ENCODE measurements around the gene LCN9.
"Not testable (repeated sequence)": the region's sequence is repeated elsewhere in the genome, so short reads cannot be mapped to it uniquely, and the experiment has no call there.

LCN9 gene

GRCh38 chr9:135632841-135633240, 30.3 kb upstream of the LCN9 start:
- Mint-ChIP-seq H3K27ac (no peak overlapping the region), H3K9me3 (peaks cover 5% of the 10 kb centered on the region), H3K4me1 (peaks cover 2% of the 10 kb centered on the region), H3K4me3 (no peak overlapping the region), H3K27me3 (peaks cover 21% of the 10 kb centered on the region), H3K36me3 (no peaks in the 10 kb centered on the region)
- DNase-seq (ENCODE audit: low spot score in 2 of 2): no peak
- no peak for ATAC-seq (ENCODE audit: low read depth)

GRCh38 chr9:135636930-135637530, 26.1 kb upstream of the LCN9 start:
- not testable (repeated sequence) for H3K4me1 Mint-ChIP-seq; ATAC-seq (ENCODE audit: low read depth); H3K27ac Mint-ChIP-seq; H3K36me3 Mint-ChIP-seq; DNase-seq (ENCODE audit: low spot score in 2 of 2); H3K9me3 Mint-ChIP-seq; H3K4me3 Mint-ChIP-seq
- H3K27me3 Mint-ChIP-seq: peaks cover 25% of the 10 kb centered on the region

DNA sequence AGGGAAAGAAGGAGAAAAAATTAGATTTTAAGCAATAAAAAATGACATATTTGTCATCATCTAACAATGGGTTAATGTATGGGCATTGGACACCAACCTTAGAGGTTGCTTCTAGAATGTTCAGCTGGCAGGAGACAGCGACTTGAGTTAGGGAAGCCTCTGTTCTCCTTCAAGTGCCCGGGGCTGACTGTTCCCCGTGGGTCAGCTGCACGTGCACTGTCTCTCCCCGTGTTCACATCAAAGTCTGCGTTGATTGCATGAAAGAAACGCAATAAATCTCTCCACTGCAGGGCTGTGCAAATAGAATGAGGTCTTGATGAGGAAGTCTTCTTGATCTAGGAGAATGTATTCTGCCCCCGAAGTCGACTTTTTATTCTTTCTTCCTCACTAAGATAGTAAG, 23.9 kb upstream of the LCN9 start, which contains the start of gene GLT6D1:
GLT6D1 (minus strand) TSS at position 345 of the 400 bp plus-strand sequence. CDS start 353 bp downstream, outside the sequence.
- Mint-ChIP-seq H3K36me3 (no peaks in the 10 kb centered on the region), H3K27me3 (peaks cover 26% of the 10 kb centered on the region), H3K4me3 (no peak within 1 kb of the TSS), H3K4me1 (peaks cover 2% of the 10 kb centered on the region), H3K9me3 (peaks cover 9% of the 10 kb centered on the region), H3K27ac (no peak within 1 kb of the TSS)
- DNase-seq (ENCODE audit: low spot score in 2 of 2): no peak
- no peak for ATAC-seq (ENCODE audit: low read depth)

- ATAC-seq (ENCODE audit: low read depth): no peak
Observed at GRCh38 chr9:135641047-135641446, 22.1 kb upstream of the LCN9 start.

GRCh38 chr9:135641745-135642144, 21.4 kb upstream of the LCN9 start:
- no peak overlapping the region for H3K4me3 Mint-ChIP-seq
- DNase-seq (ENCODE audit: low spot score in 2 of 2): no peak
- ATAC-seq (ENCODE audit: low read depth): no peak
- H3K4me1 Mint-ChIP-seq: no peaks in the 10 kb centered on the region
- H3K36me3 Mint-ChIP-seq: no peaks in the 10 kb centered on the region
- peaks cover 16% of the 10 kb centered on the region for H3K27me3 Mint-ChIP-seq
- H3K27ac Mint-ChIP-seq: no peak overlapping the region
- peaks cover 19% of the 10 kb centered on the region for H3K9me3 Mint-ChIP-seq

More at GRCh38 chr9:135641047-135641446, 22.1 kb upstream of the LCN9 start:
- Mint-ChIP-seq H3K4me1 (peaks cover 2% of the 10 kb centered on the region), H3K9me3 (peaks cover 19% of the 10 kb centered on the region), H3K36me3 (no peaks in the 10 kb centered on the region), H3K4me3 (no peak overlapping the region), H3K27ac (no peak overlapping the region), H3K27me3 (peaks cover 20% of the 10 kb centered on the region)
- no peak for DNase-seq (ENCODE audit: low spot score in 2 of 2)

DNA sequence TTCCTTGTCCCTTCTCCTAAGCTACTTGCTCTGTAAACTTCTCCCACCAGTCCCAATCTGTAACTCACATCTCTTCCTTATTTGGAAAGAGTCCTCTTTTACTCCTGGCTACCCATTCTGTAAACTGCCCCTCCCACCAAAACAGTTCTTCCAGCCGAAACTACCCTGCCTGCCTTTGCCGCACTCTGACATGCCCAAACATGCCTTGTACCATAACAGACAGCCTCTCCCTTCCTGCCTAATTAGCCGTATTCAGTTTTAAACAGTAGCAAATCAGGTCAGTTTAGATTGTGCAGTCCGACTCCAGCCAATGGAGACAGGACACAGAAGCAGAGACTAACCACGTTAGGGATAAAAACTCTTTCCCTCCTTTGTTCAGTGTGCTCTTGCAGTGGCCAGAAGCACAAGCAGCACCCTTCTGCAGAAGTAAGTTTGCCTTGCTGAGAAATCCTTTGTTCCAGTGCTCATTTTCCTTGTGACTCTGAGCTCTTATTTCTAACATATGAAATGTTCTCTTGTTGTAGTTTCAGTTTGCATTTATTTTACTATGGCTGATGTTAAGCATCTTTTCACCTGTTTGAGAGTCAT, 18.4 kb upstream of the LCN9 start:
- peaks cover 9% of the 10 kb centered on the region for H3K27me3 Mint-ChIP-seq
- ATAC-seq (ENCODE audit: low read depth) (no peak), DNase-seq (ENCODE audit: low spot score in 2 of 2) (no peak)
- no peak overlapping the region for H3K27ac Mint-ChIP-seq
- H3K36me3 Mint-ChIP-seq: peaks cover 2% of the 10 kb centered on the region
- H3K9me3 Mint-ChIP-seq: peaks cover 23% of the 10 kb centered on the region
- no peak overlapping the region for H3K4me3 Mint-ChIP-seq
- no peaks in the 10 kb centered on the region for H3K4me1 Mint-ChIP-seq

- DNase-seq (ENCODE audit: low spot score in 2 of 2): no peak
- Mint-ChIP-seq H3K36me3 (peaks cover 2% of the 10 kb centered on the region), H3K4me1 (no peaks in the 10 kb centered on the region), H3K27ac (no peak overlapping the region), H3K9me3 (peaks cover 25% of the 10 kb centered on the region), H3K27me3 (peaks cover 5% of the 10 kb centered on the region), H3K4me3 (no peak overlapping the region)
- ATAC-seq (ENCODE audit: low read depth): no peak
Observed at GRCh38 chr9:135647884-135648283, 15.2 kb upstream of the LCN9 start.

DNA sequence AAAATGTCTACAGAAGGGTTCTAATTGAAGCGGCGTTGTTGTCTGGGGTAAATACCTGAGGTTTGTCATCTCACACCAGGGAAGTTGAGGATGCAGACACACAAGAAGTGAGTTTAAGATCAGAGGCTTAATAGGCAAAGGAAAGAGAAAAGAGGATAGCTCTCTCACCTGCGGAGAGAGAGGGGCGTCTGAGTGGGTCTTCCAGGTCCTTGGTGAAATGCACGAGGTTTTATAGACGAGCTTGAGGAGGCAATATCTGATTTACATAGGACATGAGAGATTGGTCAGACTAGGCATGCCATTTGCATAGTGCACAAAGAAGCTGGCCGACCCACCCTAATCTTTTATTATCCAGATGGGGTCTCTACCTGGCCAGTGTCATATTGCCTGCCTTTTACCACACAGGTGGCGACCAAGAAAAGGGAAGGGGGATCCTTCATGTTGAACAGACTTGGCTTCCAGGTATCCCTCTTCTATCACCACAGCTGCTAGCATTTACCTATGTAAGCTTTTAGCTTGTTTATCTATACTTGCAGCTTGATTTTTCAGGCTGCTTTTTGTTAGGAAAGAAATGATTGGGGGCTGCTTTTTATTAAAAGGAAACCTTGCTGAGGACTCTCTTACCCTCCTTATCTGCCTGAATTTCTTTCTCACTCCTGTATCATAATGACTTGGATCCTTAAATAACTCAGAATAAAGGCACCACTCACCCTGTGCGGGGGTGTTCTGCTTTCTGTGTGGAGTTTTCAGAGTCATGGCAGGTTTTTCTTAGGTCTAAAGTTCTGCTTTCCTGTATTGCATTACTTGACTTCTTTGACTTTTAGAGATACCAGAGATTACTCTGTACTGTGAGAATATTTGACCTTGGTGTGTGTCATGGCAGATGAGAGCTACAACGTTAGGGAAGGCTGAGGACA, 14.4 kb upstream of the LCN9 start:
- H3K27ac Mint-ChIP-seq: no peak overlapping the region

DNA sequence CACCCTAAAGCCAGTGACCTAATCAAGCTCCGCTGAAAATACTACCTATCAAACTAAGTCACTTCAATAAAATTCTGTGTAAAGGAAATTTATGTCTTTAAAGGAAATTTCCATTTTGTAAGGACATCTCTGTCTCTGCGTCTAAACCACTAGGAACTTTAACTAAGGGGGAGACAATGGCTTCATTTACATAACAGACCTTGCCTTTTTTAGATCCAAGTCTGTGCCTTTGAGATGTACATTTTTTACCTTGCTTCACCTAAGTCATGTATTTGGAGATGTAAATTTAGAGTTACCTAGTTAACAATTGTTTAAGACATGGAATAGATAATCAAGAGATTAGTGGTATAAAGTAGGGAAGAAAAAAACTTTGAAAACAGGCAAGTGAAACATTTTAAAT, 13.6 kb upstream of the LCN9 start:
- peaks cover 18% of the 10 kb centered on the region for H3K9me3 Mint-ChIP-seq
- ATAC-seq (ENCODE audit: low read depth) (no peak), DNase-seq (ENCODE audit: low spot score in 2 of 2) (no peak)
- peaks cover 2% of the 10 kb centered on the region for H3K36me3 Mint-ChIP-seq
- no peaks in the 10 kb centered on the region for H3K4me1 Mint-ChIP-seq
- H3K27ac Mint-ChIP-seq: no peak overlapping the region
- H3K4me3 Mint-ChIP-seq: no peak overlapping the region
- H3K27me3 Mint-ChIP-seq: peaks cover 3% of the 10 kb centered on the region

More for the DNA sequence above, 14.4 kb upstream of the LCN9 start:
- DNase-seq (ENCODE audit: low spot score in 2 of 2) (no peak), ATAC-seq (ENCODE audit: low read depth) (no peak)
- Mint-ChIP-seq H3K9me3 (peaks cover 21% of the 10 kb centered on the region), H3K36me3 (peaks cover 2% of the 10 kb centered on the region), H3K4me1 (no peaks in the 10 kb centered on the region), H3K27me3 (peaks cover 3% of the 10 kb centered on the region), H3K4me3 (no peak overlapping the region)

GRCh38 chr9:135650408-135650807, 12.7 kb upstream of the LCN9 start:
- Mint-ChIP-seq H3K4me3 (no peak overlapping the region), H3K27ac (no peak overlapping the region), H3K9me3 (peaks cover 9% of the 10 kb centered on the region), H3K27me3 (peaks cover 8% of the 10 kb centered on the region), H3K4me1 (no peaks in the 10 kb centered on the region), H3K36me3 (peaks cover 2% of the 10 kb centered on the region)
- ATAC-seq (ENCODE audit: low read depth) (no peak), DNase-seq (ENCODE audit: low spot score in 2 of 2) (no peak)

GRCh38 chr9:135655317-135655716, 7.8 kb upstream of the LCN9 start:
- Mint-ChIP-seq H3K4me1 (no peaks in the 10 kb centered on the region), H3K27me3 (peaks cover 12% of the 10 kb centered on the region), H3K36me3 (no peaks in the 10 kb centered on the region), H3K4me3 (no peak overlapping the region), H3K27ac (no peak overlapping the region), H3K9me3 (peaks cover 2% of the 10 kb centered on the region)
- ATAC-seq (ENCODE audit: low read depth): no peak
- DNase-seq (ENCODE audit: low spot score in 2 of 2): no peak

DNA sequence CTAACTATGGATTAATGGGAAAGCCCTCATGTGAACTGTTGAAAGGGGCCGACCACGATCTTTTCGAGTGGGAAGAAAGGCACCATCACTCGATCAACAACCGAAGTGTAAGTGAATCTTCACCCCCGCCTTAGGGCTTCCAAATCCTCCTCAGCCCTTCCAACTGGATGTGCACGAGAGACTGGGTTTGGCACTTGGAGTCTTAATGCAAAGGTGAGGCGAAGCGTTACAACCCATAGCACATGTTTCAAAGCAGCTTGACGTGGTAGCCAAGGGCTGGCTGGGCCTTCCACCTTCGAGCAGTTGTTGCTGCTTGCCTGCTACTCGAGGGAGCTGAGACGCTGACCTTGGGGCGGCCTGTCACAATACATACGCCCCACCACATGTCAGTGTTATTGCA, 5.7 kb upstream of the LCN9 start:
- Mint-ChIP-seq H3K27ac (no peak overlapping the region), H3K27me3 (peaks cover 13% of the 10 kb centered on the region)

DNA sequence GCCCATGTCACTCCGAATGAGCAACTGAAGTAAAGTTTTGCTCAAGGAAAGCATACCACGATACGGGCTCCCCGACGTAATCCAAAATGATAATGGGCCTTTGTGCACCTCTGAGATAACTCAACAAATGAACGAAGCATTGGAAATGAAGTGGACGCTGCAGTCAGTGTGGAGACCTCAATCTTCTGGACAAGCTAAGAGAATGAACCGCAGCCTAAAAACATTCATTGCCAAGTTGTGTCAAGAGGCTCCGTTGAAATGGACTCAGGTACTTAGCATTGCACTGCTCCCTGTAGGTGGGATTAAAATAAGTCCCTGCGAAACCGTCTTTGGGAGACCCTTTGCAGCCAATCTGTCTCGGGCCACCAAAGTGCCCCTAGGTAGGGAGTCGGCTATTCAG, 3.9 kb upstream of the LCN9 start:
- ATAC-seq (ENCODE audit: low read depth) (no peak), DNase-seq (ENCODE audit: low spot score in 2 of 2) (no peak)
- no peak overlapping the region for H3K27ac Mint-ChIP-seq
- no peaks in the 10 kb centered on the region for H3K36me3 Mint-ChIP-seq
- H3K4me3 Mint-ChIP-seq: no peak overlapping the region
- H3K4me1 Mint-ChIP-seq: no peaks in the 10 kb centered on the region
- H3K9me3 Mint-ChIP-seq: no peaks in the 10 kb centered on the region
- peaks cover 14% of the 10 kb centered on the region for H3K27me3 Mint-ChIP-seq

More for the DNA sequence above, 5.7 kb upstream of the LCN9 start:
- Mint-ChIP-seq H3K36me3 (no peaks in the 10 kb centered on the region), H3K4me3 (no peak overlapping the region), H3K4me1 (no peaks in the 10 kb centered on the region), H3K9me3 (no peaks in the 10 kb centered on the region)
- no peak for DNase-seq (ENCODE audit: low spot score in 2 of 2)
- ATAC-seq (ENCODE audit: low read depth): no peak

DNA sequence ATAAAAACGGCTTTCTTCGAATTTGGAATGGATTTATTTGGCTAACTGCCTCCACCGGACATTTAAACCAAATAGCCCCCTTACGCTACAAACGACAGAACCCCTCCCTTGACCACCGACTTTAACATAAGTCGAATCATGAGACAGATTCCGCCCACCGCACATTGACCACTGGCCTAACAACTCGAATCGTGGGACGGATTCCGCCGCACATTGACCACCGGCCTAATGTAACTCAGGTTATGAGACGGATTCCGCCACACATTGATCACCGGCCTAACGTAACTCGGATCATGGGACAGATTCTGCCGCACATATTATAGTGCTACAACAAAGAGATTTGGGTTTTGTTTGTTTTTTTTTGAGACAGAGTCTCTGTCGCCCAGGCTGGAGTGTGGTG, 2.7 kb upstream of the LCN9 start:
- Mint-ChIP-seq H3K27ac (no peak overlapping the region), H3K36me3 (no peaks in the 10 kb centered on the region), H3K9me3 (no peaks in the 10 kb centered on the region), H3K4me3 (no peak overlapping the region), H3K27me3 (peaks cover 12% of the 10 kb centered on the region), H3K4me1 (no peaks in the 10 kb centered on the region)
- no peak for ATAC-seq (ENCODE audit: low read depth)
- DNase-seq (ENCODE audit: low spot score in 2 of 2): no peak

Data from memory B cell (primary cell).